ENCODE data around the gene ABHD17C. TPM values are rescaled to one million over a fixed set of nuclear protein-coding genes. Genes with fewer than 3 reads are reported as not detected.

The ABHD17C gene
- total RNA-seq, 2 donors from 2014 or later: 3.6 to 5.3 TPM

DNA sequence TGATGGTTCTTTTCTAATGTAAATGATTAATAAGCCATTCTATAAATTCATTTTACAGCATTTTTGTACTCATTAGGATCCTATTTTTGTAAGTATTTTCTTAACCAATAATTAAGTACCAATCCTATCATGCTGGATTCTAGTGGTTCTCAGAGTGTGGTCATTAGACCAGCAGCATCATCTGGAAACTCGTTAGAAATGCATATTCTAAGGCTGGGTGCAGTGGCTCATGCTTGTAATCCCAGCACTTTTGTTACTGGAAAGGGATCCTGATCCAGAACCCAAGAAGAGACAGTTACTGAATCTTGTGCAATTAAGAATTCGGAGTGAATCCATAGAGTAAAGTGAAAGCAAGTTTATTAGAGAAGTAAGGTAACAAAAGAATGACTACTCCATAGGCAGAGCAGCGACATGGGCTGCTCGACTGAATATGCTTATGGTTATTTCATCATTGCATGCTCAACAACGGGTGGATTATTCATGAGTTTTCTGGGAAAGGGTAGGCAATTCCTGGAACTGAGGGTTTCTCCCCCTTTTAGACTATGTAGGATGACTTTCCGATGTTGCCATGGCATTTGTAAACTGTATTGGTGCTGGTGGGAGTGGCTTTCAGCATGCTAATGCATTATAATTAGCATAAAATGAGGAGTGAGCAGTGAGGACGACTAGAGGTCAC, 74.2 kb downstream of the ABHD17C start:
- Histone ChIP-seq H3K4me1 (no peaks in the 10 kb centered on the region), H3K27me3 (no peaks in the 10 kb centered on the region), H3K4me3 (no peak overlapping the region), H3K9me3 (no peaks in the 10 kb centered on the region), H3K36me3 (replicated peaks in 1 of 2; ENCODE audit: insufficient read depth in 1 of 2, low read depth in 2 of 2) (no peaks in the 10 kb centered on the region), H3K27ac (no peak overlapping the region)
- DNase-seq: no peak
- WGBS, 2 donors: 79 to 80% methylated on average over 7 of the region's 7 CpGs
- intact Hi-C loops (cut with DNase I): no loop called here
- ATAC-seq: no peak
- TF ChIP-seq, protein P1, sequence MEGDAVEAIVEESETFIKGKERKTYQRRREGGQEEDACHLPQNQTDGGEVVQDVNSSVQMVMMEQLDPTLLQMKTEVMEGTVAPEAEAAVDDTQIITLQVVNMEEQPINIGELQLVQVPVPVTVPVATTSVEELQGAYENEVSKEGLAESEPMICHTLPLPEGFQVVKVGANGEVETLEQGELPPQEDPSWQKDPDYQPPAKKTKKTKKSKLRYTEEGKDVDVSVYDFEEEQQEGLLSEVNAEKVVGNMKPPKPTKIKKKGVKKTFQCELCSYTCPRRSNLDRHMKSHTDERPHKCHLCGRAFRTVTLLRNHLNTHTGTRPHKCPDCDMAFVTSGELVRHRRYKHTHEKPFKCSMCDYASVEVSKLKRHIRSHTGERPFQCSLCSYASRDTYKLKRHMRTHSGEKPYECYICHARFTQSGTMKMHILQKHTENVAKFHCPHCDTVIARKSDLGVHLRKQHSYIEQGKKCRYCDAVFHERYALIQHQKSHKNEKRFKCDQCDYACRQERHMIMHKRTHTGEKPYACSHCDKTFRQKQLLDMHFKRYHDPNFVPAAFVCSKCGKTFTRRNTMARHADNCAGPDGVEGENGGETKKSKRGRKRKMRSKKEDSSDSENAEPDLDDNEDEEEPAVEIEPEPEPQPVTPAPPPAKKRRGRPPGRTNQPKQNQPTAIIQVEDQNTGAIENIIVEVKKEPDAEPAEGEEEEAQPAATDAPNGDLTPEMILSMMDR (IDR thresholded peaks at IDR 0.05): no peak
- TF ChIP-seq POLR2A (IDR thresholded peaks at IDR 0.05): no peak

DNA sequence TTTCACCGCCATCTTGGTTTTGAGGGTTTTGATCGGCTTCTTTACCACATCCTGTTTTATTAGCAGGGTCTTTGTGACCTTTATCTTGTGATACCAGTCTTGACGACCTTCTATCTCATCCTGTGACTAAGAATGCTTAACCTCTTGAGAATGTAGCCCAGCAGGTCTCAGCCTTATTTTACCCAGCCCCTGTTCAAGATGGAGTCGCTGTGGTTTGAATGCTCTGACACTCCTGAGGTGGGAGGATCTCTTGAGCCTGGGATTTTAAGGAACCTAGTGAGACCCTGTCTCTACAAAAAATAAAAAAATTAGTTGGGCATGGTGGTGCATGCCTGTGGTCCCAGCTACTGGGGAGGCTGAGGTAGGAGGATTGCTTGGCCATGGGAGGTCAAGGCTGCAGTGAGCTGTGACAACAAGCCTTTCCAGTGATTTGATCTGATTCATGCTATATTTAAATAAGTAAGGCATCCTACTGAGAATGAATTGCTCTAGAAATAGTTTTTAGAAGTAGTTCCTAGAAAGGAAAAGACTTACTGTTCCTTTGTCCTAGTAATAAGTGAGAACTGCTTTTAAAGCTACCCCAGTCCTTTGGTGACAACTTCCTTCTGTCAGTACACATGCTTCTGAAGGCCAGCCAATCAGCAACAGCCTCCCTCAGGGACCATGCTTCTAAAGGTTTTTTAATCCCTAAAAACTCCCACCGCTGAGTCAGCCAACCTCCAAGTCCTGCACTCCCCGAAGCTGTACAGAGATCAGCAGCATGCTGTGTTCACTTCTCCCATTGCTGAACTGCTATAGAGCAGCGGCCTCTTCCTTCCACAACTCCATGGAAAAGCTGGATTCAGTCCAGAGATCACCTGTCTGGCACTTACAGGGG, 75.0 kb downstream of the ABHD17C start:
- Histone ChIP-seq H3K27me3 (no peaks in the 10 kb centered on the region), H3K36me3 (replicated peaks in 1 of 2; ENCODE audit: insufficient read depth in 1 of 2, low read depth in 2 of 2) (no peaks in the 10 kb centered on the region), H3K27ac (no peak overlapping the region), H3K4me3 (no peak overlapping the region), H3K4me1 (no peaks in the 10 kb centered on the region), H3K9me3 (no peaks in the 10 kb centered on the region)
- ATAC-seq (no peak), DNase-seq (no peak)
- TF ChIP-seq POLR2A (IDR thresholded peaks at IDR 0.05): no peak
- TF ChIP-seq, protein P1 (IDR thresholded peaks at IDR 0.05): no peak
- 81 to 84% methylated on average over 7 of the region's 7 CpGs for whole genome bisulfite sequencing, 2 donors
- intact Hi-C loops (cut with DNase I): loop anchor here (5.0 kb wide), 1 partner anchor 318 kb away; no protein-coding TSS in a partner anchor

DNA sequence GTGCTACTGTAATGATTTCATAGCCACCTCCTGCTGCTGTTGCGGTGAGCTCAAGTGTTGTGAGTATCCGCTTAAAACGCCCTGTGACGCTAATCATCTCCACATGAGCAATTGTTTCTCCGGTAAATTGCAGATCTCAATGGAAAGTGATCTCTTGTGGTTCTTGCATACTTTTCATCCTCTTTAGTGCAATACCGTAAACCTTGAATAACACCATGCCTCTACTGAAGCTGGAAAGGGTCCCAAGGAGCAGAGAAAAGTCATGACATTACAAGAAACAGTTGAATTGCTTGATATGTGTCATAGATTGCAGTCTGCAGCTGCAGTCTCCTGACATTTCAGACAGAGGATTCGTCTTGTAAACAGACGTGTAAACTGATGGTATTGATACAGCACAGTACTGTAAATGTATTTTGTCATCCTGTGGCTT, 78.0 kb downstream of the ABHD17C start:
- Histone ChIP-seq H3K36me3 (replicated peaks in 1 of 2; ENCODE audit: insufficient read depth in 1 of 2, low read depth in 2 of 2) (no peaks in the 10 kb centered on the region), H3K27me3 (no peaks in the 10 kb centered on the region), H3K4me1 (no peaks in the 10 kb centered on the region), H3K9me3 (no peaks in the 10 kb centered on the region), H3K27ac (no peak overlapping the region), H3K4me3 (no peak overlapping the region)
- 72 to 75% methylated on average over 8 of the region's 8 CpGs for WGBS, 2 donors
- no peak for DNase-seq
- intact Hi-C loops (cut with DNase I): loop anchor here (5.0 kb wide), 1 partner anchor 321 kb away; no protein-coding TSS in a partner anchor
- no peak for ATAC-seq
- TF ChIP-seq, protein P1 (IDR thresholded peaks at IDR 0.05): no peak
- no peak for TF ChIP-seq POLR2A (IDR thresholded peaks at IDR 0.05)

- Histone ChIP-seq H3K36me3 (replicated peaks in 1 of 2; ENCODE audit: insufficient read depth in 1 of 2, low read depth in 2 of 2) (no peaks in the 10 kb centered on the region), H3K27me3 (peaks cover 0 to 5% of the 10 kb centered on the region in 2 donors), H3K4me3 (no peak overlapping the region), H3K27ac (no peak overlapping the region), H3K4me1 (peaks cover 4% of the 10 kb centered on the region), H3K9me3 (no peaks in the 10 kb centered on the region)
- intact Hi-C loops (cut with DNase I): loop anchor here (5.0 kb wide), 1 partner anchor 322 kb away; no protein-coding TSS in a partner anchor
- TF ChIP-seq POLR2A (IDR thresholded peaks at IDR 0.05): no peak
- TF ChIP-seq, protein P1 (IDR thresholded peaks at IDR 0.05): no peak
- no peak for ATAC-seq
- no peak for DNase-seq
- WGBS, 2 donors: 63 to 73% methylated on average over 5 of the region's 5 CpGs
These were observed 78.8 kb downstream of the ABHD17C start for GRCh38 chr15:80773792-80774352.
